A549 (cell line): ENCODE data around the gene CRYBG3.

Experiments
- CTCF ChIP-seq: fragments of >200 bp; sonication (Bioruptor Twin); formaldehyde crosslinking; IDR thresholded peaks from 3 replicates; pipeline ENCODE4 v1.5.1; 2016
- JUN ChIP-seq, 2 experiments: fragments of >200 bp; sonication (Bioruptor Twin); formaldehyde crosslinking; IDR thresholded peaks; 2 replicates in 1 of 2; 3 replicates in 1 of 2; pipeline ENCODE4 v1.6.1; 2016 to 2017
- POLR2A ChIP-seq: IDR thresholded peaks from 2 replicates; pipeline ENCODE4 v1.6.1; 2012; ENCODE audit warnings: mild to moderate bottlenecking, low read length
- RAD21 ChIP-seq, 2 experiments: fragments of >200 bp in 1 of 2; sonication (Bioruptor Twin) in 1 of 2; formaldehyde crosslinking in 1 of 2; IDR thresholded peaks in 1 of 2; conservative IDR thresholded peaks in 1 of 2; 2 replicates in 1 of 2; 3 replicates in 1 of 2; pipeline ENCODE4 v1.6.1; 2012 to 2018; ENCODE audit warnings: inconsistent platforms in 1 of 2
- RARB ChIP-seq: fragments of 250-450 bp; sonication (Bioruptor Pico); IDR thresholded peaks from 2 replicates; pipeline ENCODE4 v1.8.0; 2021; ENCODE audit warnings: mild to moderate bottlenecking, moderate library complexity

- TF ChIP-seq POLR2A (no peak), JUN (IDR thresholded peaks at IDR 0.05) (no peak), CTCF (no peak), RAD21 (conservative IDR thresholded peaks at IDR 0.05 in 1 of 2, IDR thresholded peaks at IDR 0.05 in 1 of 2) (no peak), RARB (CRISPR knock-in tag) (no peak)
Measured at GRCh38 chr3:97993526-97993925, 171.7 kb downstream of the CRYBG3 start.
